GM21390 (cell line): Measurements from ENCODE around the gene DNMT1.

Experiments
- ATAC-seq: cut with Tn5 transposase; IDR thresholded peaks from one replicate; pipeline ENCODE4 v1.9.1; 2021; ENCODE audit not compliant: unreplicated experiment

The DNMT1 gene

DNA sequence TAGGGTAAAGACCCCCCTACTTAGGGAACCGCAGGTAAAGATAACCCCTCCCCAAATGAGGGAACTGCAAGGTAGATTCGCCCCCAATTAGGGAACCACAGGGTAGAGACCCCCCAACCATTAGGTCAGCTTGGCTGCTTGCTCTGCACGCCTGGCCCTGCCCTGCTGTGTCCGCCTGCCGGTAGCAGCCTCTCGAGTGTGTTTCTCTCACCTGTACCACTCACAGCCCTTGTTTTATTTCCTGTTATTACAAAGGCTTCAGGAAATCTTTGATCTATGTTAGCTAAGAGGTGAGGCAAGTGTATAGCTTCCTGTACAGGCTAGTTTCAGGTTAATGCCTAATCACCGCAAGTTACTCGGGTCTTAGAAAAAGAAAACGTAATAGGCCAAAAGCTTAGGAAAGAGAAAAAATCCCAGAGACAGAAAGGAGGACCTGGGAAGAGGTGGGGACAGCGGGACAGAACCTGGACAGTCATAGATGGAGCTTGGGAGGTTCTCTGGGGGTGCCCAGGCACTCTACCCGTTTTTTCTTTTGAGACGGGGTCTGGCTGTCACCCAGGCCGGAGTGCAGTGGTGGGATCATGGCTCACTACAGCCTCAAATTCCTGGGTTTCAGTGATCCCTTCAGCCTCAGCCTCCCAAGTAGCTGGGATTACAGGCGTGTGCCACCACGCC lies 51.9 kb downstream of the DNMT1 start:
- no peak for ATAC-seq

DNA sequence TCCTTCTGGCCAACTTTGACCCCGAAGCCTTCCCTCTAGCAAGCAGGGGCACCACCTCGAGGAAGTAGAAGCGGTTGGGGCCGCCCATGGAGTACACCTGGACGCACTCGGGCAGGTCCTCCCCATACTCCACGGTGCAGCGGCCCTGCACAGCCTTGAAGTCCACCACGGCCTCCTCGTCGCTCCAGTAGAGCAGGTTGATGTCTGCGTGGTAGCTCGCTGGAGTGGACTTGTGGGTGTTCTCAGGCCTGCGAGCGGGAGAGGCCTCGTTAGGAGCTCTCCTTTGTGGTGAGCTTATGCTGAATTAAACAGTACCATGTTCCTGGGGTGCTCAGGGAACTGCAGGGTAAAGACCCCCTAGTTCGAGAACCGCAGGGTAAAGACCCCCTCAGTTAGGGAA lies 52.8 kb downstream of the DNMT1 start:
- ATAC-seq: no peak

- ATAC-seq: no peak
These were observed 53.3 kb downstream of the DNMT1 start for GRCh38 chr19:10141479-10141878.

DNA sequence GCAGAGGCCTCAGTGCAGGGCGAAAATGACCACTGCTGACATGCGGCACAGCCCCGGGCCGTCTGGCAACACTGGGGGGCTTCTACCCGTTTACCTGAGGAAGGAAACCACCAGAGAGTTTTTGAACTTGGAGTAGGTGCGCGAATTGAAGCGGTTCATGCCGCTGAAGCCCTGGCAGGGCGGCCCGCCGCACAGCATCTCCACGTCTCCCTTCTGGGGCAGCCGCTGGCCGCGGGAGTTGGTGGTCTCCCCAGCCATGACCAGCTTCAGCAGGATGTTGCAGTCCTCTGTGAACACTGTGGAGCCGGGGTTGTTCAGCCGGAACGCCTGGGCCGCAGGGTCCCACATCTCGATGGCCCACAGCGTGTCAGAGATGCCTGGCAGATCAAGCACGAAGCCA lies 54.8 kb downstream of the DNMT1 start:
- no peak for ATAC-seq

DNA sequence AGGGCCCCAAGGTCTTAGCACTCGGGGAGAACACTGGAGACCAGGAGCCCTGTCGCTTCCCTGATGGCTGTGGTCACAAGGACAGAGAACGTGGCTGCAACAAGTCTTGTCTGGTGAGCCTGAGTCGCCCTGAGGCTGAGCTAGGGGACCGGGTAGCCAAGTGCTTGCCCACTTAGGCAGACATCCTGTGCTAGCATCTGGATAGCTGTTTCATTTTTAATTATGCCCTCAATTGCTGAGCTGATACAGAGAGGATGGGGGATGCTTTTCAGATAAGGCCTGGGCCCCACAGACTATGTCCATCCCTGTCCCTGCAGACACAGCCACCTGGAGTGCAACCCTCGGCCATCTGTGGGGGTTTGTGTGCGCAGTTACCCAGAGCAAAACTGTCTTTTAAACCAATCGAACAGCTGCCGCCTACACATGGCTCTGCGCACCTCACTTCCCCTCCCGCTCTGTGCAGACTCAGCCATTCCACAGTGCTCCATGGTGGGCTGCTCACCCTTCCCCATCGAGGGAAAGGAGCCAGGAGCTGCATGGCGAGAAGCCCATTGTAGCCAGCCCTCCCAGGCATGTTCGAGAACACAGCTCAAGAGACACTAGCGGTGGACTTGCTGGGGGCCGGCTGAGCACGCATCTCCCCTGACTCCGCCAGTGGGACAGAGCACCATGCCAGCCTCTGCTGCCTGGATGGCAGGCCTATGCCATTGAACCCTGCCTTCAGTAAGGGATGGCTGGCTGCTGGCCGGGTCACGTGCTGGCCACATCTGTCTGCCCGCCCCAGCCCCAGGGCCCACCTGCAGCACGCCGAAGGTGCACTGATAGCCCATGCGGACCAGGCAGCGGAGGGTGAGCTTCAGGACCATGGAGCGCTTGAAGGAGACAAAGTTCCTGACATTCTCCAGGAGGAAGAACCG lies 55.6 kb downstream of the DNMT1 start:
- no peak for ATAC-seq

DNA sequence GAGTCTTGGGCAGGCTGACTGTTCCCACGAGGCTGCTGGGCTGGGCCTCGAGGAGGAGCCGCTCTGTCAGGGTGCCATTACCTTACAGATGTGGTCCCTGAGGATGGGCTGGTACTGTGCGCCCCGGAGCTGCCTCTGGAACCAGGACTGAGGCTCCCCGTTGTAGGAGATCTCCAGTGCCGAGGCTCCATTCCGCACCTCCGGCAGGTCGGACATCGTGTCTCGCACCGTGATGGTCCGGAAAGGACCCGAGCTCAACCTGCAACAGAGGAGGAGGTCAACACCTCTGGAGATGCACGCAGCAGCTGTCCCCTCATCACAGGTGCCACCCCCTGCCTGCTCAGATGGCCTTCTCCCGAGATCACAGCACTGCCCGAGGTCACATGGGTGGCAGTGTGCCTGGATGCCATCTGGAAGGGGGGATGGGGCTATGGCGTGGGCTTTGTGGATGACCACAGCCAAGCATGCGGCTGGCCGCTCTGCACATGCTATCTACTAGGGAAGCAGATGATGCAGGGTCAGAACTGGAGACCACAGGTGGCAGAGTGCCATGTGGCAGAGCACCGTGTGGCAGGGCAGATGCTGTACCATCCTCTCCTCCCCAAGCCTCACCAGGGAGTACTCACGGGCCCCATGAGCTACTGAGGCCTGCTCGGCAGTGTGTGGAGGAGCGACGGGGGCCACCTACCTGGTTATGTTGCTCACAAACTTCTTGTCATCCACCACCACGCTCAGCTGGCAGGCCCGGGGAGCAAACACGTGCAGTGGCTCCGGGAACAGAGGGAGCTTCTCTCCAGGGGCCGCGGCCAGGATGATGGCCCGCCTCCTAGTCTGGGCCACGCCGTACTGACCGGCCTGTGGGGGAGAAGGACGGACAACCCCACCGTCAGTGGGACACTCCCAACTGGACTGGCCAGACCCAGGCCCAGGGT lies 56.7 kb downstream of the DNMT1 start:
- ATAC-seq: no peak

DNA sequence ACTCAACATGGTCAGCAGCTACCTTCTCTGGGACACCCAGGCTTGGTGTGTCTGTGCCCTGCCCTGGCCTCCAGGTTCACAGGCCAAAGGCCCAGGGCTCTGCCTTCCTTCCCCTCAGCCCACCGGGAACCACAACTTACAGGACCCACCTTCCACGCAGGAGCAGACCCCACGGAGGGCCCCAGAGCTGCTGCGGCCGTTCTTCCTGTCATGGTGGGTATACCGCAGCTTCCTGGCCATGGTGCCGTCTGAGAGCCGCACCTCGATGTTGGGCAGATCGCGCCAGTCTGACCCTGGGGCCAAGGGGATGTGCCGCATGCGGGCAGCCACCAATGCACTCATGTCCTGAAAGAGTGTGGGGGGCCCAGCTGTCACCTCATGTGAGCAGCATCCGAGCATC lies 57.8 kb downstream of the DNMT1 start:
- no peak for ATAC-seq

- no peak for ATAC-seq
These were observed 59.0 kb downstream of the DNMT1 start for GRCh38 chr19:10135551-10136334.

DNA sequence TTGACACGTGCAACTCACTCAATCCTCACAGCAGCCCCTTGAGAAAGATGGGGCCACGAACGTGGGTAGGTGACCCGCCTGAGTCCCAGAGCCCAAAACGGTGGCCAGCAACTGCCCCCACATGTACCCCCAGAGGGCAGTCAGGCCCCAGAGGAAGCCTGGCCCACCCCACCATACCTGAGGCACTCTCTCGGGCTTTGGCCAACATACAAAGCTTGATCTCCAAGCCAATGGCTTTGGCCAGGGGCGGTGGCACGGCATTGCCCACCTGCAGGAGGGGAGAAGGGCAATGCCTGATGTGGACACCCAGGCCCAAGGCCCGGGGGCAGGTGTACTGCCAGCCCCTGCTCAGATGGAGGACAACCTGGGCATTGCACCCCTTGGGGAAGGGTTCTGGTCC lies 60.7 kb downstream of the DNMT1 start:
- no peak for ATAC-seq

DNA sequence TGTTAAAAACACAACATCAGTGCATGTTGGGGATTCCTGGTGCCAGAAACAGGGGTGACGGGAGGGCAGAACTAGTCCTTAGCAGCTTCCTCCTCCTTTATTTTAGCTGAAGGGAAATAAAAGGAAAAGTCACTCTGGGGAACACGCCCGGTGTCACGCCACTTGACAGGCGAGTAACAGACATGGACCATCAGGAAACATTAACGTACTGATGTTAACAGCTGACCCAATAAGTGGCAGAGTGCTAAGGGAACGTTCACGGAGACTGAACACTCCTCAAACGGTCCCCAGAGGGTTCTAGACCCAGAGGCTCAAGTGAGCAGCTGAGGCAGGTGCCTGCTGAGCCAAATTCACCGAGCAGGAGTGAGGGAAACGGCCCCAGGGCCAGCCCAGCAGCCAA lies 61.2 kb downstream of the DNMT1 start:
- no peak for ATAC-seq

GRCh38 chr19:10132905-10133304 lies 61.8 kb downstream of the DNMT1 start:
- no peak for ATAC-seq

DNA sequence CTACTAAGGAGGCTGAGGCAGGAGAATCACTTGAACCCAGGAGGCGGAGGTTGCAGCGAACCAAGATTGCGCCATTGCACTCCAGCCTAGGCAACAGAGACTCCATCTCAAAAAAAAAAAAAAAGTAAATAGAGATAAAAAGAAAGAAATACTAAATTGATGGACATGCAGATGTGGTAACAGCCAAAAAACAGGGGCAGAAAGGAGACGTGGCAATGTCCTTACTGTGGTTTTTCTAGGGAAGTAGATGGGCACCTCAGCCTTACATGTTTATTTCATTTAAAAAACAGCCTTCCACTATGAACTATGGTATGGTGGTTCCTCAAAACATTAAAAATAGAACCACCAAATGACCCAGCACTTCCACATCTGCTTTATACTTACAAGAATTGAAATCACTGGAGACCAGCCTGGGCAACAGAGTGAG lies 68.5 kb downstream of the DNMT1 start:
- ATAC-seq: no peak

DNA sequence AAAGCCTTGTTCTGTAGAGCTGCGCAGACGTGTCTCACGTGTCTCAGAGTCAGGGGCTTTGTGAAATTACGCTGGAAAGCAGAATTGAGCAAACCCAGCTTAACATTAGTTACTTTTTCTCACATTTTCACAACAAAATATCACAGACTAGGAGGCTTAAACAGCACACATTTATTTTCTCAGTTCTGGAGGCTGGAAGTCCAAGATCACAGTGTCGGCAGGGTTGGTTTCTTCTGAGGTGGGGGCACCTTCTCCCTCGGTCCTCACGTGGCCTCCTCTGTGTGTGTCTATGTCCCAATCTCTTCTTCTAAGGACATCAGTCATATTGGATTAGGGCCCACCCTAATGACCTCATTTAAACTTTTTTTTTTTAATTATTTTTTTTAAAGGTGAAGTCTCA lies 70.3 kb downstream of the DNMT1 start:
- no peak for ATAC-seq

DNA sequence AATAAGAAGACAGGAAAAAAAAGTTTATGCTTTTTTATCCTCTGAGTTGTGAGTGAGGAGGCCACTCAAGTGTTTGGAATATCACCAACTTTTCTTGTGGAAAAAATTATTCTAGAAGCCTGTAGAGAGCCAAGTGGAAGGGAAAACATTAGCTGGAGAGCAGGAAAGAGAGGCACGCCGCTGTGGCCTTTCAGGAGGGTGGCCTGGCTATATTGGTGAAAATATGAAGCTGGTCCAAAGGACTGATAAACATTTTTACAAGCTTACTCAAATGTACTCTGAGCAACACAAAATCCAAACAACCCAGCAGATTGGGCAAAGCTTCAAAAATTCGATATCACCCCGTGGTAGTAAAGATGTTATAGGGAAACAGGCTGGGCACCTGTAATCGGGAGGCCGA lies 72.7 kb downstream of the DNMT1 start:
- ATAC-seq: no peak

DNA sequence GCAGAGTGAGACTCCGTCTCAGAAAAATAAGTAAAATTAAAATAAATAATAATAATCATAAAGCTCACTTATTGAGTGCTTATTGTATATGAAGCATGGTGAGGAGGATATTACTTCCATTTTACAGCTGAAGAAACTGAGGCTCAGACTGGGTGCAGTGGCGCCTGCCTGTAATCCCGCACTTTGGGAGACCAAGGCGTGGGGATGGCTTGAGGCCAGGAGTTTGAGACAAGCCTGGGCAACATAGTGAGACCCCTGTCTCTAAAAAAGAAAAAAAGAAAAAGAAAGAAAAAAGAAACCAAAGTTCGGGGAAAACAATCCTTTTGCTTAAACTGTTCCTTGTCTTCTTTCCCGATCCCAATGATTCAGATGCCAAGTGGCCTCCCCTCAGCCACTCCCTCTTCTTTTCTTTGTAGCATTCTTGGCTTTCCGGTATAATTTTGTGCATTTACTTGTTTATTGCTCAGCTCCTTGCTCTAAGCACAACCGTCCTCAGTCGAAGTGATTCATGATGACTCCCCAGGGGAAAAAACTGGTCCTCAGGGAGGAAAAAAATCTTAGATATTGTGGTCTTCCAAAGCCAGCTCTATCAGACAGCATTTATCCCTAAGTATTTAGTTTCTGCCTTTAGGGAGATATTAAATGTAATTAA lies 74.1 kb downstream of the DNMT1 start:
- no peak for ATAC-seq

DNA sequence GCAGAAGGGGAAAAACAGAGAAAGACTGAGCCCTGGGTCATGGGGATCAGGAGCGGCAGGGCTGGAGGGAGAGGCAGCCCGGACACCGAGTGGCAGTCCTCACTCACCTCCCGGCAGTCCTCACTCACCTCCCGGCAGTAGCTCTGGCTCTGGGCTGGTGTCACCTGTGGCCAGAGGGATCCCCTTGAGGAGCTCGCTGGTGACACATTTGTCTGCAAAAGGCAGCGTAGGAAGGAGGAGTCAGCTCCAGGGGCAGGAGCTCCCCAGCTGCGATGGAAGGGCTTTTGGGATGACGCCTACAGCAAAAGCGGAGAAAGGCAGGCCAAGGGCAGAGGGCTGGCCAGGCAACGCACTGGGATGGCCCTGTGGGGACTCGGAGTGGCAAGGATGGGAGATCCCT lies 75.8 kb downstream of the DNMT1 start:
- no peak for ATAC-seq

DNA sequence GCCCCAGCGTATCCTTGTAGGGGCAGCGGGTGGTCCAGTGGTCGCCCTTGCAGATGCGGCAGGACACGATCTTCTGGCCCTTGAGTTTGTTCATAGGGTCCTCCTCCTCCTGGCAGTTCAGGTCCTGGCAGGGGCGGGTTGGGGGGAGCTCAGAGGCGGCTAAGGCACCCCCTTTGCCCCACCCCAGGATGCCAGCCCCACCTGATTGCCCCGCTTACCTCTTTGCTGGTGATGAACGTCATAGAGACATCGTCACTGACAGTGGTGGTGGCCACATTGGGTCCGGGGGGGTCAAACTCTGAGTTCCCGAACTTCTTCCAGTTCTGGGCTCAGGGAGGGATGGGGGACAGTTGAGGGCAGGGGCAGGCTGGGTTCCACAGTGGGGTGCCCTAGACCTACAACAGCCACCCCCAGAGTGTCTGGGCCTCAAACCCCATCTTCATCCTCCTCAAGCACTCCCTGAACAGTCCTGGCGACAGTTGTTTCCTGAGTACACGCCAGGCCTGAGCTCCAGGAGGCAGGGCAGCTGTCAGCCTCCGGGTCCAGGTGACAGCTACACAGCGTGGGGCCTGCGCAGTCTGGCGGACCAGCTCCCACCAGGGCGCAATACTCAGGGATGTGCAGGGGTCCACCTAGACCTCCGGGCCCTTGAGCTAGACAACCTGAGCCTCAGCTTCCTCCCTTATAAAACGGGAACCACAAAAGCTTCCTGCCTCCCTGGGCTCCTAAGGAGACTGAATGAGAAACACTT lies 77.7 kb downstream of the DNMT1 start:
- no peak for ATAC-seq

DNA sequence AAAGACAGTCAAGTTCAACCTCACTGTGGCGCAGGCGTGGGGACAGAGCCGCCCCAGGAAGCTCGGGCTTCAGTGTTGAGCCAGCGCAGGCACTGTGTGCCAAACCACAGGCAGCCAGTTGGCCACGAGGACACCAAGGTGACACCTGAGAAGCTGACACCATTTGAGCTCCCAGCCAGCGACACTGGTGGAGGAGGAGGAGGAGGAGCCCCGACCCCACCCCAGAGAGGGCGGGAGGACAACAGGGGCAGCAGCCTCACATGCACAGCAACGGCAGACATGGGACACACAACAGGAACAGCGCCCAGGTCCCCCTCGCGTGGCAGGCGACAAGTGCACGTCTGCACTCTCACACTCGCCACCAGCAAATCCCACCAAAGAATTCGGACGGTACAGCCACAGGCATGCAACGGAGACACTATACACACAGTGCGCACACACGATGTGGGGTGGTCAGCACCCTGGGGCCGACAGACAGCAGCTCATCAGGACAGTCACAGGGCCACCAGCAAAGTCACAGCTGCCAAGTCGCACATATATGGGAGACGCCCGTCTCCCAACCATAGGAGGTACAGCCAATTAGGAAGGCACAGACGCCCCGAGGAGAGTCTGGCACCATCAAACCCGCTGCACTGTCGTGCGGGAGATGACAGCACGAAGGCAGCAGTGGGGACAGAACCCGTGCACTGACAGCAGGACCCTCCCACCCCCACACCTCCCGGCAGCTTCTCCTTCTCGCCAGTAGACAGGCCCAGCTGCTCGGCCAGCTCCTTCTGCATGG lies 78.5 kb downstream of the DNMT1 start:
- ATAC-seq: no peak
